ENCODE results near the gene CPNE9.

Gene CPNE9

DNA sequence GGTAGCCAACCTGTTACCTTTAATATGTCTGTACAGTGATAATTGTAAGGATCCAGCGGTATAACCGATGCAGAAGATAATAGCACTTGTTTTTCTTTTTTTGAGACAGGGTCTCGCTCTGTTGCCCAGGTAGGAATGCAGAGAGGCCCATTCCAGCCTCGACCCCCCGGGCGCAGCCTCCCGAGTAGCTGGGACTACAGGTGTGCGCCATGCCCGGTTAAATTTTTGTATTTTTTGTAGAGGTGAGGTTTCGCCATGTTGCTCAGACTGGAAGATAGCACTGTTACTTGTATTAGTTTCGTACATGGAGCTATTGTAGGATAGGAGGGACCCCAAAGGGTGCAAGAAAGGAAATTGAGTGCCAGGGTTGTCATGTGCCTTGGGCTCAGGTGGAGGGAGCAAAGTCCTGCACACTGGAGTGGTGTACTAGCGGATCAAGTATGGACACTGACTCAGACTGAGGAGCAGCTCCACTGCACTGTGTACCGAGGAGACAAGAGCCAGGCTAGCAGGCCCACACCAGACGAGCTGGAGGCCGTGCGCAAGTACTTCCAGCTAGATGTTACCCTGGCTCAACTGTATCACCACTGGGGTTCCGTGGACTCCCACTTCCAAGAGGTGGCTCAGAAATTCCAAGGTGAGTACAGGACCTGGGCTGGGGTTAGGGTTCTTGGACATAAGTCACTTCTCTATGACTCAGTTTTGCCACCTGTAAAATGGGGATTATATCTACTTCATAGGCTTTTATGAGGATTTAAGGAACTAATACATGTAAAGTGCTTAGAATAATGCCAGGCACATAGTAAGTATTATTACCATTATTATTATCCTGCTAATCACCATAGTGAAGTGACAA, 47.2 kb downstream of the CPNE9 start:
- TF ChIP-seq, protein P1, sequence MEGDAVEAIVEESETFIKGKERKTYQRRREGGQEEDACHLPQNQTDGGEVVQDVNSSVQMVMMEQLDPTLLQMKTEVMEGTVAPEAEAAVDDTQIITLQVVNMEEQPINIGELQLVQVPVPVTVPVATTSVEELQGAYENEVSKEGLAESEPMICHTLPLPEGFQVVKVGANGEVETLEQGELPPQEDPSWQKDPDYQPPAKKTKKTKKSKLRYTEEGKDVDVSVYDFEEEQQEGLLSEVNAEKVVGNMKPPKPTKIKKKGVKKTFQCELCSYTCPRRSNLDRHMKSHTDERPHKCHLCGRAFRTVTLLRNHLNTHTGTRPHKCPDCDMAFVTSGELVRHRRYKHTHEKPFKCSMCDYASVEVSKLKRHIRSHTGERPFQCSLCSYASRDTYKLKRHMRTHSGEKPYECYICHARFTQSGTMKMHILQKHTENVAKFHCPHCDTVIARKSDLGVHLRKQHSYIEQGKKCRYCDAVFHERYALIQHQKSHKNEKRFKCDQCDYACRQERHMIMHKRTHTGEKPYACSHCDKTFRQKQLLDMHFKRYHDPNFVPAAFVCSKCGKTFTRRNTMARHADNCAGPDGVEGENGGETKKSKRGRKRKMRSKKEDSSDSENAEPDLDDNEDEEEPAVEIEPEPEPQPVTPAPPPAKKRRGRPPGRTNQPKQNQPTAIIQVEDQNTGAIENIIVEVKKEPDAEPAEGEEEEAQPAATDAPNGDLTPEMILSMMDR (IDR thresholded peaks at IDR 0.05; ENCODE audit: insufficient read depth, missing control alignments) = no peak
- no peak for FAIRE-seq
- no peak for DNase-seq (ENCODE audit: insufficient read length, low spot score)

GRCh38 chr3:9754678-9755077, 51.0 kb downstream of the CPNE9 start:
- TF ChIP-seq, protein P1 (IDR thresholded peaks at IDR 0.05; ENCODE audit: insufficient read depth, missing control alignments) = no peak
- FAIRE-seq = no peak
- DNase-seq (ENCODE audit: insufficient read length, low spot score) = no peak

- TF ChIP-seq, protein P1 (IDR thresholded peaks at IDR 0.05; ENCODE audit: insufficient read depth, missing control alignments) = no peak
- FAIRE-seq (no peak), DNase-seq (ENCODE audit: insufficient read length, low spot score) (no peak)
Observed at GRCh38 chr3:9757427-9757826, 53.8 kb downstream of the CPNE9 start.

- FAIRE-seq (no peak), DNase-seq (ENCODE audit: insufficient read length, low spot score) (no peak)
- TF ChIP-seq, protein P1 (IDR thresholded peaks at IDR 0.05; ENCODE audit: insufficient read depth, missing control alignments) = no peak
Observed at GRCh38 chr3:9760779-9761505, 57.3 kb downstream of the CPNE9 start.

DNA sequence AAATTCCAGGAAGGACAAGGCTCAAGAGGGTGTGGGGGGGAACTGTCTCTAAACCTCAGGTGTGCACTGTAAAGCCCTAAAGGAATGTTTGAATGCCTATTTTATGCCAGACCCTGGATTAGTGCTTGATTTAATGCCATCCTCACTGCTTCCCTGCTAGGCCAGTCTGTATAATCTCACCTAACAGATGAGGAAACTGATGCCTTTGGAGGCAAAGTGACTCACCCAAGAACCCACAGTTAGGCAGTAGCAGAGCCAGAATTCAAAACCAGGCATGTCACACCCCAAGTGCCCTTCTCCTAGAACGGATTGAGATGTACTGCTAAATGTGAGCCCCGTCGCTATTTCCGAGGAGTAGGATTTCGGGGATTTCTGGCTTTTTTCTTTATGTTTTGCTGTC, 58.3 kb downstream of the CPNE9 start:
- TF ChIP-seq, protein P1 (IDR thresholded peaks at IDR 0.05; ENCODE audit: insufficient read depth, missing control alignments) = no peak
- DNase-seq (ENCODE audit: insufficient read length, low spot score) = no peak
- FAIRE-seq = no peak

DNA sequence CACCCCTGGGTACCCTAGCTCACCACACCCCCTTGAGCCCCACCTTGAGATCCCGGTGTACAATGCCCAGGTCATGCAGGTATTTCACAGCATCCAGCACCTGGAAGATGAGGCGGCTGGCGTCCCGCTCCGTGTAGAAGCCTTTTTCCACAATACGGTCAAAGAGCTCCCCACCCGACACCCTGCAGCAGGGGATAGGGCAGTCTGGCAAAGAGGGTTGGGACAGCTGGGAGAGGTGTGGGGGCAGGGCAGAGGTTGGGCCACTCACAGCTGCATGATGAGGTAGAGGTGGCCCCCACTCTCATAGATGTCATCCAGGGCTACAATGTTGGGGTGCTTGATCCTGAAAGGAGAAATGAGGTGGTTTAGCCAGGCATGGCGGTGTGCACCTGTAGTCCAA, 59.2 kb downstream of the CPNE9 start:
- DNase-seq (ENCODE audit: insufficient read length, low spot score) (no peak), FAIRE-seq (no peak)
- TF ChIP-seq, protein P1 (IDR thresholded peaks at IDR 0.05; ENCODE audit: insufficient read depth, missing control alignments) = no peak

GRCh38 chr3:9765865-9766264, 62.2 kb downstream of the CPNE9 start:
- TF ChIP-seq, protein P1 (IDR thresholded peaks at IDR 0.05; ENCODE audit: insufficient read depth, missing control alignments) = no peak
- FAIRE-seq = no peak
- no peak for DNase-seq (ENCODE audit: insufficient read length, low spot score)
